CD8-positive, alpha-beta memory T cell (primary cell): ENCODE results near the gene CCDC106. TPM values are rescaled to one million over a fixed set of nuclear protein-coding genes. Genes with fewer than 3 reads are reported as not detected.
A peak's percentile ranks its signal among the peaks of the same experiment; 100 is the strongest.

Experiments
- CTCF ChIA-PET: fragments of 350-600 bp; sonication (Branson Sonifier 250); formaldehyde crosslinking; loops from one replicate; lab custom pipeline; 2021; ENCODE audit warnings: antibody characterized with exemption; lab: Charles Lee
- POLR2A ChIA-PET: fragments of 350-600 bp; sonication (Branson Sonifier 250); formaldehyde crosslinking; loops from one replicate; lab custom pipeline; 2021; ENCODE audit warnings: antibody characterized with exemption; lab: Charles Lee
- DNase-seq, 5 donors: peaks; one replicate each; pipeline versions ENCODE4 v3.0.0 to v3.0.0-alpha.2; 2020 to 2022; ENCODE audit warnings: mixed read lengths in 1 of 5
- H3K27ac ChIP-seq: one replicate; pipeline ENCODE4 v1.7.0; 2013; ENCODE audit warnings: low read depth, mild to moderate bottlenecking, low read length, moderate library complexity
- H3K27me3 ChIP-seq: 2 replicates; pipeline ENCODE4 v1.7.0; 2013; ENCODE audit warnings: low read length, mild to moderate bottlenecking; ENCODE audit not compliant: insufficient read depth, poor library complexity, severe bottlenecking
- H3K36me3 ChIP-seq: 2 replicates; pipeline ENCODE4 v1.7.0; 2013; ENCODE audit warnings: mild to moderate bottlenecking, low read length, moderate library complexity; ENCODE audit not compliant: insufficient read depth
- H3K4me1 ChIP-seq: 2 replicates; pipeline ENCODE4 v1.7.0; 2013; ENCODE audit warnings: mild to moderate bottlenecking, low read length, moderate library complexity; ENCODE audit not compliant: insufficient read depth
- H3K4me3 ChIP-seq: 2 replicates; pipeline ENCODE4 v1.7.0; 2013; ENCODE audit warnings: mild to moderate bottlenecking, low read length
- H3K9me3 ChIP-seq: 2 replicates; pipeline ENCODE4 v1.7.0; 2013; ENCODE audit warnings: mild to moderate bottlenecking, low read length
- H3K27ac Mint-ChIP-seq, 8 donors: one replicate each; pipeline ENCODE4 v1.8.0; 2020 to 2021; ENCODE audit warnings: mixed read lengths in 8 of 8, mild to moderate bottlenecking in 6 of 8, inconsistent platforms in 3 of 8, moderate library complexity in 3 of 8
- H3K27me3 Mint-ChIP-seq, 2 donors: one replicate each; pipeline ENCODE4 v1.8.0; 2020 to 2021; ENCODE audit warnings: mixed read lengths in 2 of 2, mild to moderate bottlenecking in 1 of 2, moderate library complexity in 1 of 2
- H3K36me3 Mint-ChIP-seq, 3 donors: one replicate each; pipeline ENCODE4 v1.8.0; 2020 to 2021; ENCODE audit warnings: mixed read lengths in 3 of 3, inconsistent platforms in 1 of 3, mild to moderate bottlenecking in 1 of 3
- H3K4me1 Mint-ChIP-seq, 3 donors: one replicate each; pipeline ENCODE4 v1.8.0; 2020 to 2021; ENCODE audit warnings: mixed read lengths in 3 of 3, inconsistent platforms in 1 of 3, mild to moderate bottlenecking in 1 of 3
- H3K4me3 Mint-ChIP-seq, 7 donors: one replicate each; pipeline ENCODE4 v1.8.0; 2020 to 2021; ENCODE audit warnings: mixed read lengths in 7 of 7, mild to moderate bottlenecking in 6 of 7, moderate library complexity in 4 of 7, inconsistent platforms in 2 of 7
- H3K9me3 Mint-ChIP-seq, 5 donors: one replicate each; pipeline ENCODE4 v1.8.0; 2020 to 2022; ENCODE audit warnings: mixed read lengths in 5 of 5, mild to moderate bottlenecking in 3 of 5, moderate library complexity in 2 of 5, inconsistent platforms in 1 of 5
- polyA plus RNA-seq: library from polyadenylated mRNA; unstranded; fragments of 300-500 nt; fragmentation: Illumina TruSeq; gene quantifications from one replicate; pipeline ENCODE4 v1.2.3, GENCODE V29; 2021
- total RNA-seq, 2 experiments: library from RNA; stranded (reverse); gene quantifications; one replicate each; pipeline ENCODE4 v1.2.3, GENCODE V29; 2021

CCDC106 gene
- total and polyA plus RNA-seq, 3 experiments from 2014 or later, result 0.54 to 2.2 (median 2.0) TPM

DNA sequence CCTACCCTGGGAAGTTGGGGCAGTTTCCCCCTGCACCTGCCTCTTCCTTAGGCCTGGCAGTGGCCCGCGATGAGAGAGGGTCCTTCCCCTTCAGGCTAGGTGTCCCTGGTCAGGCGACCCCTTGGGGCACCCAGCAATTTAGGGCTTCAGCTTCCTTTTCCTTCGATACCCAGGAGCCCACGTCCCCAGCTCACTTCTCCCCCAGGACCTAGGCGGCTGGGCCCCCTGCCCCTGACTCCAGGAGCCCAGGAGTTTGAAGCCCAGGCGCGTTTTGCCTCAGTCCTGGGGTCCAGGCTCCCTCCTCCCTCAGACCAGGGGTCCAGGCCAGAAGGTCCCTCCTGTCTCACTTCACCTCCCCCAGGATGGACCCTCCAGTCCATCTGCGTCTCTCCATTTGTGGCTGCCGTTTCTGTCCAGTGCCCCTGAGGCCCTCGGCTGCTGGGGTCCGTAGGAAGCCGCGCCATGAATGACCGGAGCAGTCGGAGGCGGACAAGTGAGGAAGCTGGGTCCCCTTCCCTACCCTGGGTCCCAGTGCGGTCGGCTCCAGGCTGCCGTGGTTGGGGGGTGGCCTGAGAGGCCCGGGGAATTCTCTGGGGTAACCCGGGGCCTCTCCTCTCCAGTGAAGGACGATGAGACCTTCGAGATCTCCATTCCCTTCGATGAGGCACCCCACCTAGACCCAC lies 714 bp downstream of the CCDC106 start:
- peak overlapping the region; percentile 69 for H3K27ac ChIP-seq
- no peaks in the 10 kb centered on the region for H3K9me3 ChIP-seq
- no peak for DNase-seq
- peak overlapping the region; percentile 63 for H3K4me3 ChIP-seq
- no peaks in the 10 kb centered on the region for H3K27me3 ChIP-seq
- peaks cover 0 to 2% (median 0%) of the 10 kb centered on the region in 5 donors for H3K9me3 Mint-ChIP-seq
- peak overlapping the region in 1 of 8 donors; percentile 46 for H3K27ac Mint-ChIP-seq
- H3K36me3 ChIP-seq, result peaks cover 4% of the 10 kb centered on the region
- H3K4me1 Mint-ChIP-seq, result peaks cover 17 to 43% (median 24%) of the 10 kb centered on the region in 3 donors
- peaks cover 0 to 1% of the 10 kb centered on the region in 2 donors for H3K27me3 Mint-ChIP-seq
- H3K4me3 Mint-ChIP-seq, result peak overlapping the region; percentile 58 to 87 (median 67)
- H3K4me1 ChIP-seq, result peaks cover 24% of the 10 kb centered on the region
- POLR2A ChIA-PET, result interaction anchor here (3.0 kb wide), 1 partner anchor 13 kb away, joined by 12 read pairs; no protein-coding TSS in a partner anchor
- peaks cover 0 to 13% (median 0%) of the 10 kb centered on the region in 3 donors for H3K36me3 Mint-ChIP-seq
- CTCF ChIA-PET, result interaction anchor here (0.8 to 3.9 kb wide), 4 partner anchors 10 to 17 kb away, joined by 3 to 26 read pairs (median 10); no protein-coding TSS in a partner anchor

DNA sequence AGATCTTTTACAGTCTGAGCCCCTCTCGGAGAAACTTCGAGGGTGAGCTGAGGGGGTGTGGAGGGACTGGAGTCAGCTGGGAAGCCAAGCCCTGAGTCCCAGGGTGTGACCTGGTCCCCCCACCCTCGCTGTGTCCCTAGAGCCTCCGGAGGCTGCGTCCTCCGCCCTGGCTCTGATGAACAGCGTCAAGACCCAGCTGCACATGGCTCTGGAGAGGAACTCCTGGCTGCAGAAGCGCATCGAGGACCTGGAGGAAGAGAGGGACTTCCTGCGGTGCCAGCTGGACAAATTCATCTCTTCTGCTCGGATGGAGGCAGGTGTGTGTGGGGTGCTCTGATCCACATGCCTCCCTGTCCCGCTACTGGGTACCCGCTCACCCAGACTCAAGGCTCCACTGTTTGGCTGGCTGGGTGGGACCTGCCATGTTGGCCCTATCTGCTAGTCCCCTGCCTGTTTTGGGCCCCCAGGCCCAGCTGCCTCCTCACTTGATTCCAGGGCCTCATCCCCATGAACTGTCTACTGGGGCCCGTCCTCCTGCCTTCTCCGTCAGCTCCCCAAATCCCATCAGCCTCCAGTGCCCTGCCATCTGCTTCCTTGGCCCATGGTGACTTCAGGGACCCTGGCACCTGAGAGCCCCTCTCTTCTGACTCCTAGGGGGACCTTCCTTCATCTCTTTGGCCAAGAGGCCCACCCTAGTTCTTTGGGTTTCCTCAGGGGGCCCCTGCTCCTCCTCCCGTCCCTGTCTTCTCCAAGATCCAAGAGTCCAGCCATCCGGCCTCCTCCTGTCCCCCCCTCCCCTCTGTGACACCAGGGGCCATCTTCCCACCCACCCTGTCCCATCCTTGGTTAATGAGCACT lies 1.5 kb downstream of the CCDC106 start:
- peaks cover 11 to 35% (median 17%) of the 10 kb centered on the region in 3 donors for H3K4me1 Mint-ChIP-seq
- peaks cover 4% of the 10 kb centered on the region for H3K36me3 ChIP-seq
- POLR2A ChIA-PET, result interaction anchor here (0.5 kb wide), 1 partner anchor 23 kb away, joined by 4 read pairs; no protein-coding TSS in a partner anchor
- H3K36me3 Mint-ChIP-seq, result peaks cover 0 to 16% (median 0%) of the 10 kb centered on the region in 3 donors
- H3K27ac Mint-ChIP-seq, result peak overlapping the region in 2 of 8 donors; percentile 46 to 70
- H3K9me3 ChIP-seq, result no peaks in the 10 kb centered on the region
- H3K4me3 Mint-ChIP-seq, result peak overlapping the region in 6 of 7 donors; percentile 55 to 80 (median 72)
- H3K4me3 ChIP-seq, result no peak overlapping the region
- CTCF ChIA-PET, result interaction anchor here (0.8 to 3.9 kb wide), 3 partner anchors 10 to 17 kb away, joined by 3 to 26 read pairs (median 3); no protein-coding TSS in a partner anchor
- H3K9me3 Mint-ChIP-seq, result peaks cover 0 to 3% (median 0%) of the 10 kb centered on the region in 5 donors
- DNase-seq, result no peak
- H3K27me3 Mint-ChIP-seq, result peaks cover 0 to 7% of the 10 kb centered on the region in 2 donors
- H3K27me3 ChIP-seq, result no peaks in the 10 kb centered on the region
- peaks cover 17% of the 10 kb centered on the region for H3K4me1 ChIP-seq
- peak overlapping the region; percentile 69 for H3K27ac ChIP-seq

DNA sequence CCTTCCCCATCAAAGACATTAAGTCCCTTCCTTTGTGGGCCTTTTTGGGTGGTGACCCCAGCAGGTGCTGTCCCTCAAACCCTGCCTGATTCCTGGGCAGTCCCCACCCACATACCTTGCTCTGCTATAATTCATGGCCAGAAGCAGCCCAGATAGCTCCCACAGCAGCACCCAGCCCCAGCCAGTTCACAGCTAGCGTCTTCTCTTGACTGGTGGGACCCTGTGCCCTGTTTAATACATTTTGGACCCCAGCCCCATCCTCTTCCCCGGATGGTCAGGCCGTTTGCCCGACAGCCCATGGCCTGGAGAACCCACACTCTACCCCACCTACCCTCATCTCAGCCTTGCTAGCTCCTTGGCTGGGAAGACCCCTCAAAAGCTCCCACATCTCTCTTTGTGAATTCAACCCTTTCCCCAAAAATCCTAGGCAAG lies 2.1 kb downstream of the CCDC106 start:
- no peaks in the 10 kb centered on the region for H3K9me3 ChIP-seq
- peaks cover 4% of the 10 kb centered on the region for H3K36me3 ChIP-seq
- Mint-ChIP-seq H3K36me3 (peaks cover 0 to 16% (median 0%) of the 10 kb centered on the region in 3 donors), H3K27ac (no peak overlapping the region), H3K4me1 (peaks cover 10 to 33% (median 16%) of the 10 kb centered on the region in 3 donors), H3K4me3 (peak overlapping the region in 5 of 7 donors; percentile 28 to 82 (median 41)), H3K9me3 (peaks cover 0 to 3% (median 0%) of the 10 kb centered on the region in 5 donors), H3K27me3 (peaks cover 0 to 7% of the 10 kb centered on the region in 2 donors)
- CTCF ChIA-PET, result interaction anchor here (3.9 kb wide), 1 partner anchor 18 kb away, joined by 26 read pairs; no protein-coding TSS in a partner anchor
- POLR2A ChIA-PET, result interaction anchor here (0.5 kb wide), 1 partner anchor 26 kb away, joined by 3 read pairs; the partner anchor contains the start of gene ZNF784
- H3K27me3 ChIP-seq, result no peaks in the 10 kb centered on the region
- H3K4me1 ChIP-seq, result peaks cover 16% of the 10 kb centered on the region
- no peak overlapping the region for H3K27ac ChIP-seq
- DNase-seq, result no peak
- no peak overlapping the region for H3K4me3 ChIP-seq

DNA sequence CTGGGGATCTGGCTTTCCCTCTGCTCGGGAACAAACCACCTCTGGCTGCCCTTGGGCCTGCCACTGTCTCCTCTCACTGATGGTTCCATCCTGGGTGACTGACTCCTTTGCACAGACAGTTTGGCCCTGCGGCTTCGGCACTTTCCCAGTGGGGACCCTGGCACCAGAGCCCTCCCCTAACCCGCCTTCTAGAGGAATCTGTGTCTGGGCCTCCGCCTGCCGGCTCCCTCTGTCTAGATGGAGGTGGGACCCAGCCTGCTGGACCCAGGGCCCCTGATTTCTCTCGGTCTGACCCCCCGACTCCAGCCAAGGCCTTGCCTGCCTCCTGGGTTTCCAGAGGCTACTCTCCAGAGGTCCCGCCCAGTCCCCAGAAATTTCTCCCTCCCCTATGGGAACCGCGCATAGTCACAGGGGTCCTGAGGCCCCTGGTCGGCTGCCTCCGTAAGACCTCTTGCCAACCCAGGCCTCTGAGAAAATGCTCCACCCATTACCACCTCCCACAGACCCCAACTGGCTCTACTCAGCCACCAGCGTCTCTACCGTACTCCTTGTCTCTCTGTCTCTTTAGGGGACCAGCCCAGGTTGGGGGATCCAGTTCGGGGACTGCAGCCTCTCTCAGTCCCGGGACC lies 2.7 kb downstream of the CCDC106 start:
- Histone ChIP-seq H3K4me1 (peaks cover 19% of the 10 kb centered on the region), H3K27ac (no peak overlapping the region), H3K9me3 (no peaks in the 10 kb centered on the region), H3K4me3 (no peak overlapping the region), H3K27me3 (no peaks in the 10 kb centered on the region), H3K36me3 (no peaks in the 10 kb centered on the region)
- ChIA-PET CTCF (interaction anchor here (3.9 kb wide), 1 partner anchor 19 kb away, joined by 26 read pairs; no protein-coding TSS in a partner anchor), POLR2A (interaction anchor here (0.5 kb wide), 1 partner anchor 26 kb away, joined by 3 read pairs; the partner anchor contains the start of gene ZNF784)
- Mint-ChIP-seq H3K4me1 (peaks cover 11 to 32% (median 14%) of the 10 kb centered on the region in 3 donors), H3K4me3 (peak overlapping the region in 5 of 7 donors; percentile 23 to 82 (median 39)), H3K36me3 (peaks cover 0 to 15% (median 0%) of the 10 kb centered on the region in 3 donors), H3K9me3 (peaks cover 0 to 3% (median 0%) of the 10 kb centered on the region in 5 donors), H3K27me3 (peaks cover 0 to 7% of the 10 kb centered on the region in 2 donors), H3K27ac (peak overlapping the region in 3 of 8 donors; percentile 23 to 60 (median 42))
- no peak for DNase-seq

GRCh38 chr19:55651236-55651635 lies 3.2 kb downstream of the CCDC106 start:
- Mint-ChIP-seq H3K9me3 (peaks cover 0 to 3% (median 0%) of the 10 kb centered on the region in 5 donors), H3K27me3 (peaks cover 0 to 7% of the 10 kb centered on the region in 2 donors), H3K4me1 (peaks cover 15 to 36% (median 19%) of the 10 kb centered on the region in 3 donors), H3K27ac (peak overlapping the region in 2 of 8 donors; percentile 29 to 60), H3K36me3 (peaks cover 0 to 19% (median 0%) of the 10 kb centered on the region in 3 donors), H3K4me3 (peak overlapping the region in 1 of 7 donors; percentile 60)
- H3K9me3 ChIP-seq, result no peaks in the 10 kb centered on the region
- H3K4me3 ChIP-seq, result no peak overlapping the region
- no peaks in the 10 kb centered on the region for H3K36me3 ChIP-seq
- POLR2A ChIA-PET, result no interaction called here
- no peak for DNase-seq
- CTCF ChIA-PET, result no interaction called here
- no peaks in the 10 kb centered on the region for H3K27me3 ChIP-seq
- peaks cover 24% of the 10 kb centered on the region for H3K4me1 ChIP-seq
- no peak overlapping the region for H3K27ac ChIP-seq

- peak overlapping the region in 3 of 7 donors; percentile 10 to 60 (median 37) for H3K4me3 Mint-ChIP-seq
- peaks cover 24 to 43% (median 25%) of the 10 kb centered on the region in 3 donors for H3K4me1 Mint-ChIP-seq
- H3K9me3 Mint-ChIP-seq, result peaks cover 0 to 3% (median 0%) of the 10 kb centered on the region in 5 donors
- ChIA-PET CTCF (interaction anchor here (0.7 to 2.6 kb wide), 8 partner anchors 8 to 393 kb away, joined by 3 to 22 read pairs (median 4); partner anchors contain the start of genes FIZ1 and ZNF581), POLR2A (interaction anchor here (1.3 kb wide), 2 partner anchors 9 to 20 kb away, joined by 3 to 7 read pairs; partner anchors contain the start of gene ZNF581)
- peaks cover 0 to 7% of the 10 kb centered on the region in 2 donors for H3K27me3 Mint-ChIP-seq
- peak overlapping the region in 2 of 8 donors; percentile 29 to 63 for H3K27ac Mint-ChIP-seq
- H3K27me3 ChIP-seq, result no peaks in the 10 kb centered on the region
- H3K4me3 ChIP-seq, result no peak overlapping the region
- H3K36me3 Mint-ChIP-seq, result peaks cover 0 to 25% (median 0%) of the 10 kb centered on the region in 3 donors
- DNase-seq, result peak in 1 of 5 donors; percentile 65
- H3K36me3 ChIP-seq, result no peaks in the 10 kb centered on the region
- no peaks in the 10 kb centered on the region for H3K9me3 ChIP-seq
- H3K27ac ChIP-seq, result no peak overlapping the region
- H3K4me1 ChIP-seq, result peaks cover 34% of the 10 kb centered on the region
Measured at GRCh38 chr19:55652311-55653128, 4.5 kb downstream of the CCDC106 start.
